HepG2 (cell line): ENCODE data around the gene SLC25A17. TPM values are rescaled to one million over a fixed set of nuclear protein-coding genes. Genes with fewer than 3 reads are reported as not detected.

Experiments used
- ATAC-seq: fragments of 200-7000 bp; cut with Tn5 transposase; 3 replicates; pipeline ENCODE4 v1.9.1; 2020; ENCODE audit warnings: mild to moderate bottlenecking, moderate library complexity
- BruUV-seq: library from RNA; stranded (reverse); fragments of 400-500 nt; replicated peaks from 2 replicates; lab custom pipeline; 2021; lab: Mats Ljungman, UMichigan
- CTCF ChIA-PET: fragments of 300-600 bp; formaldehyde crosslinking; extraction: SDS; loops from one replicate; lab custom pipeline; 2021; ENCODE audit warnings: low total read pairs, inconsistent platforms, low intra/inter-chr PET ratio; lab: Yijun Ruan, JAX
- POLR2A ChIA-PET: fragments of 350-600 bp; sonication (Branson Sonifier 250); formaldehyde crosslinking; loops from one replicate; lab custom pipeline; 2020; ENCODE audit warnings: antibody characterized with exemption, inconsistent platforms; lab: Yijun Ruan, JAX
- DNase-seq: peaks from one replicate; pipeline ENCODE4 v3.0.0-alpha.2; 2015; ENCODE audit warnings: low spot score
- FAIRE-seq: peaks from 3 replicates; lab custom pipeline; 2011; peaks lifted over from hg19 to GRCh38; lab: Jason Lieb, UNC
- H2AFZ ChIP-seq: one replicate; pipeline ENCODE4 v1.6.1; 2011; ENCODE audit warnings: low read length, inconsistent platforms
- H3K27ac ChIP-seq: fragments of 300-600 bp; 3 replicates; pipeline ENCODE4 v1.8.0; 2011; ENCODE audit warnings: mixed run types, mild to moderate bottlenecking, mixed read lengths, low read length, inconsistent platforms; ENCODE audit not compliant: insufficient read depth; ENCODE audit errors: extremely low read length
- H3K27me3 ChIP-seq, 2 experiments: fragments of 200-600 bp in 1 of 2; 2 replicates in 1 of 2; 3 replicates in 1 of 2; pipeline versions ENCODE4 v1.6.0 to v1.8.0; 2011; ENCODE audit warnings: low read length in 2 of 2, mild to moderate bottlenecking in 2 of 2, moderate library complexity in 2 of 2, inconsistent platforms in 1 of 2; ENCODE audit not compliant: insufficient read depth in 2 of 2, control insufficient read depth in 1 of 2
- H3K36me3 ChIP-seq, 2 experiments: fragments of 200-600 bp in 1 of 2; replicated peaks in 1 of 2; 2 replicates in 1 of 2; 3 replicates in 1 of 2; pipeline versions ENCODE4 v1.5.1 to v1.8.0; 2011; ENCODE audit warnings: low read length in 2 of 2, inconsistent platforms in 1 of 2; ENCODE audit not compliant: insufficient read depth in 2 of 2, control insufficient read depth in 1 of 2
- H3K4me1 ChIP-seq: 2 replicates; pipeline ENCODE4 v1.5.1; 2012; ENCODE audit warnings: low read length, inconsistent platforms; ENCODE audit not compliant: insufficient read depth
- H3K4me2 ChIP-seq: 2 replicates; pipeline ENCODE4 v1.6.0; 2011; ENCODE audit warnings: low read depth, low read length, inconsistent platforms
- H3K4me3 ChIP-seq, 3 experiments: fragments of 200-600 bp in 1 of 3; sonication (generic), shearing (Covaris generic) in 1 of 3; replicated peaks in 1 of 3; 2 replicates each; pipeline ENCODE4 v1.5.1; 2011 to 2016; ENCODE audit warnings: low read length in 3 of 3, inconsistent platforms in 2 of 3, low read depth in 2 of 3, mild to moderate bottlenecking in 2 of 3, control low read depth in 1 of 3, mixed read lengths in 1 of 3; ENCODE audit not compliant: insufficient read depth in 1 of 3
- H3K79me2 ChIP-seq: one replicate; pipeline ENCODE4 v1.6.1; 2011; ENCODE audit warnings: low read length, inconsistent platforms; ENCODE audit not compliant: insufficient read depth
- H3K9ac ChIP-seq: 2 replicates; pipeline ENCODE4 v1.6.0; 2011; ENCODE audit warnings: mild to moderate bottlenecking, low read depth, low read length, inconsistent platforms; ENCODE audit not compliant: insufficient read depth
- H3K9me3 ChIP-seq: 2 replicates; pipeline ENCODE4 v1.5.1; 2012; ENCODE audit warnings: mild to moderate bottlenecking, low read length
- H4K20me1 ChIP-seq: 2 replicates; pipeline ENCODE4 v1.6.0; 2011; ENCODE audit warnings: inconsistent platforms, mild to moderate bottlenecking, low read length, moderate library complexity; ENCODE audit not compliant: insufficient read depth
- BORCS8-MEF2B ChIP-seq: sonication (generic); formaldehyde crosslinking; IDR thresholded peaks from 2 replicates; pipeline ENCODE4 v1.8.0; 2022; ENCODE audit warnings: mild to moderate bottlenecking, missing genetic modification reagents
- DNMT3B ChIP-seq: conservative IDR thresholded peaks from 2 replicates; pipeline ENCODE4 v1.6.1; 2016; ENCODE audit warnings: missing biosample characterization, control low read depth
- GATAD1 ChIP-seq: IDR thresholded peaks from 2 replicates; pipeline ENCODE4 v1.6.1; 2016; ENCODE audit warnings: missing genetic modification reagents, missing compliant biosample characterization
- MAFF ChIP-seq: IDR thresholded peaks from 2 replicates; pipeline ENCODE4 v1.6.1; 2011; ENCODE audit warnings: low read depth, low read length, improper control_type of control experiment
- MAFK ChIP-seq, 2 experiments: IDR thresholded peaks in 1 of 2; conservative IDR thresholded peaks in 1 of 2; 2 replicates each; pipeline ENCODE4 v1.6.1; 2011; ENCODE audit warnings: improper control_type of control experiment in 2 of 2, low read length in 2 of 2
- PHF8 ChIP-seq: sonication (generic); formaldehyde crosslinking; IDR thresholded peaks from 2 replicates; pipeline ENCODE4 v1.5.0; 2020; ENCODE audit warnings: missing genetic modification reagents
- RFXANK ChIP-seq: IDR thresholded peaks from 2 replicates; pipeline ENCODE4 v1.6.1; 2016
- RORA ChIP-seq: sonication (generic); formaldehyde crosslinking; IDR thresholded peaks from 2 replicates; pipeline ENCODE4 v1.5.0; 2020; ENCODE audit warnings: mild to moderate bottlenecking, missing genetic modification reagents, moderate library complexity
- SMAD1 ChIP-seq: sonication (generic); formaldehyde crosslinking; IDR thresholded peaks from 2 replicates; pipeline ENCODE4 v1.4.0; 2020; ENCODE audit warnings: missing genetic modification reagents, low read depth, mild to moderate bottlenecking, borderline replicate concordance
- ZNF160 ChIP-seq: sonication (generic); formaldehyde crosslinking; IDR thresholded peaks from 2 replicates; pipeline ENCODE4 v1.8.0; 2022; ENCODE audit warnings: mild to moderate bottlenecking, inconsistent platforms, missing genetic modification reagents
- ZNF205 ChIP-seq: IDR thresholded peaks from 2 replicates; pipeline ENCODE4 v1.6.1; 2018; ENCODE audit warnings: missing biosample characterization, missing genetic modification reagents
- ZNF3 ChIP-seq: IDR thresholded peaks from 2 replicates; pipeline ENCODE4 v1.7.0; 2017; ENCODE audit warnings: inconsistent platforms
- ZNF772 ChIP-seq: sonication (generic); formaldehyde crosslinking; IDR thresholded peaks from 2 replicates; pipeline ENCODE4 v1.5.0; 2020; ENCODE audit warnings: mild to moderate bottlenecking, missing genetic modification reagents
- ZNF788 ChIP-seq: sonication (generic); formaldehyde crosslinking; IDR thresholded peaks from 2 replicates; pipeline ENCODE4 v1.5.0; 2020; ENCODE audit warnings: mild to moderate bottlenecking, missing genetic modification reagents, borderline replicate concordance
- WGBS: methylation state at CpG from one replicate; pipeline ENCODE4 v1.1.6; 2017; ENCODE audit warnings: low lambda C conversion rate; 5-methylcytosine and 5-hydroxymethylcytosine counted together
- in situ Hi-C: cut with HindIII; loops from 2 replicates; pipeline ENCODE4 v1.10.0; 2017; ENCODE audit warnings: low pct_unique_long_range_greater_than_20kb; ENCODE audit not compliant: extremely low pct_ligation_motif_present
- intact Hi-C: fragments of 100-400 bp; cut with micrococcal nuclease; formaldehyde crosslinking; loops from one replicate; pipeline ENCODE4 v1.10.0; 2022; ENCODE audit not compliant: unreplicated experiment
- polyA plus RNA-seq, 8 experiments: library from polyadenylated mRNA; depleted of rRNA in 3 of 8; stranded (reverse) in 7 of 8; unstranded in 1 of 8; fragments of >200 nt; fragmentation: Illumina TruSeq in 4 of 8; extraction: Trizol in 4 of 8; gene quantifications; 2 replicates each; pipeline versions ENCODE4 v1.2.1 to v1.2.3, GENCODE V29; 2011 to 2016; ENCODE audit warnings: low read depth in 4 of 8, missing spikeins in 1 of 8, mixed read lengths in 1 of 8; ENCODE audit not compliant: insufficient read depth in 1 of 8
- total RNA-seq, 5 experiments: library from RNA; depleted of rRNA; stranded (reverse); fragments of >200 nt; fragmentation: Illumina TruSeq; extraction: Trizol; gene quantifications; 2 replicates each; pipeline ENCODE4 v1.2.3, GENCODE V29; 2016; ENCODE audit warnings: low read depth in 1 of 5
- TF ChIP-seq, protein P1 (sequence below): IDR thresholded peaks from 2 replicates; pipeline ENCODE4 v1.6.1; 2016; ENCODE audit warnings: low read depth, control low read depth

SLC25A17 gene
- total and polyA plus RNA-seq, 2 of the 13 experiments (the other 11 are each of a cell fraction or from before 2014, with no cell fraction given): 15.7 to 27.9 TPM

DNA sequence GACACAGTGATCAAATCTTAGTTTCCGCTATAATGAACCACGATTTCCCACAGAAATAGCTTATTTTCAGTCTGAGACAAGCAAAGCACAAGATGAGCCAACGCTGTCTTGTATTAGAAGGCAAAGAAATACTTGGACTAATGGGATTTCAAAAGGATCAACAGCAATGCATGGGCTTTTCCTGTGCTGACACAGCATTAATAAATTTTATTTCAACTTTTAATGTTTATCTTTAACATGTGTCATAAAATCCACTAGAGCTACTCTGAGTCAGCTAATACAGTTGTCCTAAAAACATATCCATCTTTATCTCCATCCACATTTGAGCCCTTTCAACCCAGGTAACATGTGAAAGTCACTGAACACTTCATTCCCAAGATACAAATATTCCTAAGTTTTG is 15.5 kb upstream of the SLC25A17 start:
- peaks cover 14 to 77% of the 10 kb centered on the region in 2 experiments for H3K36me3 ChIP-seq
- no peak overlapping the region for H3K27ac ChIP-seq
- BruUV-seq: no TSS peak
- intact Hi-C loops: no loop called here
- H3K79me2 ChIP-seq: peaks cover 4% of the 10 kb centered on the region
- no peaks in the 10 kb centered on the region for H4K20me1 ChIP-seq
- WGBS: 99% methylated on average over 3 of the region's 3 CpGs
- CTCF ChIA-PET: no interaction called here
- H3K9me3 ChIP-seq: no peaks in the 10 kb centered on the region
- FAIRE-seq (no peak), DNase-seq (no peak), ATAC-seq (no peak)
- no peaks in the 10 kb centered on the region for H3K27me3 ChIP-seq
- H3K4me2 ChIP-seq: no peak overlapping the region
- TF ChIP-seq MAFK (conservative IDR thresholded peaks at IDR 0.05 in 1 of 2, IDR thresholded peaks at IDR 0.05 in 1 of 2; ENCODE audit: low read length in 2 of 2) (peak; percentile 75 to 86), PHF8 (no peak), DNMT3B (CRISPR knock-in tag) (no peak), SMAD1 (CRISPR knock-in tag) (no peak), ZNF3 (CRISPR knock-in tag) (no peak), BORCS8-MEF2B (CRISPR knock-in tag) (no peak), MAFF (peak; percentile 76), RORA (no peak), RFXANK (CRISPR knock-in tag) (no peak), ZNF160 (CRISPR knock-in tag) (no peak), GATAD1 (no peak), ZNF772 (CRISPR knock-in tag) (no peak), ZNF205 (no peak), ZNF788 (CRISPR knock-in tag) (no peak)
- TF ChIP-seq, protein P1, sequence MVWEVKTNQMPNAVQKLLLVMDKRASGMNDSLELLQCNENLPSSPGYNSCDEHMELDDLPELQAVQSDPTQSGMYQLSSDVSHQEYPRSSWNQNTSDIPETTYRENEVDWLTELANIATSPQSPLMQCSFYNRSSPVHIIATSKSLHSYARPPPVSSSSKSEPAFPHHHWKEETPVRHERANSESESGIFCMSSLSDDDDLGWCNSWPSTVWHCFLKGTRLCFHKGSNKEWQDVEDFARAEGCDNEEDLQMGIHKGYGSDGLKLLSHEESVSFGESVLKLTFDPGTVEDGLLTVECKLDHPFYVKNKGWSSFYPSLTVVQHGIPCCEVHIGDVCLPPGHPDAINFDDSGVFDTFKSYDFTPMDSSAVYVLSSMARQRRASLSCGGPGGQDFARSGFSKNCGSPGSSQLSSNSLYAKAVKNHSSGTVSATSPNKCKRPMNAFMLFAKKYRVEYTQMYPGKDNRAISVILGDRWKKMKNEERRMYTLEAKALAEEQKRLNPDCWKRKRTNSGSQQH (CRISPR knock-in tag): no peak
- H2AFZ ChIP-seq: no peak overlapping the region
- H3K4me1 ChIP-seq: peaks cover 15% of the 10 kb centered on the region
- in situ Hi-C loops: no loop called here
- H3K9ac ChIP-seq: no peak overlapping the region
- POLR2A ChIA-PET: no interaction called here
- no peak overlapping the region for H3K4me3 ChIP-seq
